ENCODE data around the gene GLI3.

Gene GLI3

DNA sequence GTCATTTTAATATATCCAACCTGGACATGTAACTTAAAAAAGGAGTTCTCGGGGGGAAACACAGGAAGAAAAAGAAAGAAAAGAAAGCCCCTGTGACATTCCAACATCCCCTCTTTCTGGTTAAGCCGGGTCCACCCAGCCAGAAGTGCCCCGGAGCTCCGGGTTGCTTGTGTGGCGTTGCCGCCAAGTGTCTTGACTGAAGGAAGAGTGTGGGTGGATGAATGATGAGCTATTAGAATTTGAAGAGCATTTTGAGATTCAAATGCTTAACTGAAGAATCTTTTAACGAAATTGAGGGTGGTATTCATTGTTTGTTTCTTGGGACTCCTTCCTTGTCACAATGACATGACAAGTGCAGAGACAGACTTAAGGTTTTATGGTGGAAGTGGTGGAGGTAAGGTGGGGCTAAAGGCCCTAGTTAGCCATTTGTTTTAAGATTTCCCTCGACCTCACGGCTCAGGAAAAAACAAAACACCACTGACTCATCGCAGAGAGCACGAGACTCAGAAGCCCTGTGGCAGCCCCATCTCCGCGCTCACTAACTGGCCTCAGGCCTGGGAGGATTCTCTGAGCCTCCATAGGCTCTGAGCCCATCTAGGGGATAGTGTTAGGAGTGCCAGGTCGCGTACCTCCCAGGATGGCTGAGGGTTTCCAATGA is 1.8 kb upstream of the GLI3 start:
- no peak for TF ChIP-seq Cebpa-rat (IDR thresholded peaks at IDR 0.05)
- H3K27me3 ChIP-seq, result no peaks in the 10 kb centered on the region; a peak in 3 of 22 replicates
- H3K4me3 ChIP-seq, result no peak overlapping the region; a peak in 2 of 20 replicates
- H3K4me2 ChIP-seq, result peak overlapping the region; percentile 58 to 86 (median 77); a peak in 21 of 22 replicates
- peaks cover 20 to 29% (median 23%) of the 10 kb centered on the region in 10 experiments for H3K4me1 ChIP-seq
- H3K27ac ChIP-seq, result peak overlapping the region in 6 of 11 experiments; percentile 30 to 88 (median 77); a peak in 9 of 22 replicates
- peak overlapping the region in 3 of 11 experiments; percentile 79 to 84 (median 81); a peak in 2 of 22 replicates for H3K9ac ChIP-seq
- H4K20me1 ChIP-seq, result peaks cover 0 to 17% (median 8%) of the 10 kb centered on the region in 11 experiments; a peak in 6 of 22 replicates
- no peaks in the 10 kb centered on the region for H3K9me3 ChIP-seq (replicated peaks in 1 of 11)
- no peaks in the 10 kb centered on the region for H3K36me3 ChIP-seq

DNA sequence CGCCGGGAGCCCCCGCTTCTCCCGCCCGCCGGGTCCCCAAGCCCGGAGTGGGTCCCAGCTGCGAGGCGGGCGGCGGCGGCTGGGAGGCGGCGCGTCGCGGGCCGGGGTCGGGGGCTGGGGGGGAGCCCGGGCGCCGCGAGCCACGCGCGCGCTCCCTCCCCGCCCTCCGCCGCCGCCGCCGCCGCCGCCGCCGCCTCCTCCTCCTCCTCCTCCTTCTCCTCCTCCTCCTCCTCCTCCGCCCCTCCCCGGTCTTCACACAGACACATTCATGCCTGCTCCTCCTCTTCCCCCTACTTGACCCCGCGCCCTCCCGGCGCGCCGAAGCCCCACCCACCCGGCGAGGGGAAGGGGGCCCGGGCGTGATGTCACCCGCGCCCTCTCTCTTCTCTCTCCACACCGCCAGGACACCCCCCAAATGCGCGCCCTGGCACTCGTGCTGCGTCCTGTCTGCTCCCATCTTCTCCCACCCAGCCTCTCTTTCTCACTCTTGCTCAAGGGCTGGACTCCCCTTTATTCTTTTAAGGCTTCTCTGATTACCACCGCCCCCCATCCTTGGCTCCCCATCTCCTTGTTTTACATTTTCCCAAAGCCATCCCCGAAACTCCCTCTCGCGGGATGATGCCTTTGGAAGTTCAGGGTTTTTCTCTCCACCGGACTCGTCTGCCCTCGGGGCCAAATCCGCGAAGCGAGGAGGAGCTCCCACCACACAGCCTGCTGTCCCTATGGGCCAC is 967 bp upstream of the GLI3 start:
- TF ChIP-seq Cebpa-rat (IDR thresholded peaks at IDR 0.05), result no peak
- Histone ChIP-seq H3K36me3 (no peaks in the 10 kb centered on the region), H3K9me3 (replicated peaks in 1 of 11) (no peaks in the 10 kb centered on the region), H3K9ac (peak overlapping the region; percentile 78 to 88 (median 84)), H3K27me3 (no peaks in the 10 kb centered on the region; a peak in 3 of 22 replicates), H4K20me1 (peaks cover 0 to 24% (median 13%) of the 10 kb centered on the region in 11 experiments; a peak in 7 of 22 replicates), H3K4me2 (peak overlapping the region; percentile 80 to 97 (median 95)), H3K4me1 (peaks cover 20 to 30% (median 26%) of the 10 kb centered on the region in 10 experiments), H3K27ac (peak overlapping the region; percentile 56 to 88 (median 82)), H3K4me3 (peak overlapping the region; percentile 84 to 92 (median 88))

DNA sequence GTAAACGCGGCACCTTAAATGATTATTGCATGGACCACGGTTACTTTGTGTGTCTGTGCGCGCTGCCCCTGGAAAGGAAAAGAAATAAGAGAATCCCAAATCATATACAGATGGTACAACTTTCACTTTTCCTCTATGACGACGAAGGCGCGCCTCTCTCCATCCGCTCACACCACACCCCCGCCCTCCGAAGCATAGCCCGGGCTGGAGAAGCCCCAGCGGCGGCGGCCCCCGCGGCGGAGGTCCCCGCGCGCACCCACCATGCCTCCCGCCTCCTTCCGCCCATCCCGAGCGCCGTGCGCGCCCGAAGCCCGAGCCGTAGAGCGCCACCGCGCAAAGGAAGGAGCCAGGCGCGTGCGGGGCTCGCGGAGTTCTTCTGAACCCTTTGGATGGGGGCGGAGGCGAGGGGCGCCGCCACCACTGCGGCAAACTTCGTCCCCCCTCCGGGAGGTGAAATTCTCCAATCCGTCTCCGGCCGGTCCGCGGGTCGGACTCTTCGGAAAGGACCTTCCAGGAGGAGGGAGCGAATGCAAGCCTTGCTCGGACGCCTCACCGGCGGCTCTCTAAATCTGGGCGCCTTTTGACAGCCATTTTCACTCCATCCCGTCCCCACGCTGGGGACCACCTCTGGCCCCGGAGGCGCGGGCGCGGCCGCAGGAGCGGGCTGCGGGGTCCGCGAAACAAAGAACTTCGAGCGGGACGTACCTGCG is 588 bp downstream of the GLI3 start:
- Histone ChIP-seq H3K27ac (peak overlapping the region; percentile 56 to 88 (median 82); a peak in 21 of 22 replicates), H3K4me3 (peak overlapping the region; percentile 84 to 92 (median 88)), H3K27me3 (peaks cover 0 to 3% (median 0%) of the 10 kb centered on the region in 11 experiments; a peak in 3 of 22 replicates), H3K36me3 (no peaks in the 10 kb centered on the region; a peak in 1 of 22 replicates), H3K9ac (peak overlapping the region; percentile 78 to 88 (median 84)), H3K4me2 (peak overlapping the region; percentile 80 to 97 (median 95)), H3K4me1 (peaks cover 22 to 39% (median 33%) of the 10 kb centered on the region in 10 experiments), H3K9me3 (replicated peaks in 1 of 11) (no peaks in the 10 kb centered on the region), H4K20me1 (peaks cover 0 to 32% (median 14%) of the 10 kb centered on the region in 11 experiments; a peak in 7 of 22 replicates)
- no peak for TF ChIP-seq Cebpa-rat (IDR thresholded peaks at IDR 0.05)

DNA sequence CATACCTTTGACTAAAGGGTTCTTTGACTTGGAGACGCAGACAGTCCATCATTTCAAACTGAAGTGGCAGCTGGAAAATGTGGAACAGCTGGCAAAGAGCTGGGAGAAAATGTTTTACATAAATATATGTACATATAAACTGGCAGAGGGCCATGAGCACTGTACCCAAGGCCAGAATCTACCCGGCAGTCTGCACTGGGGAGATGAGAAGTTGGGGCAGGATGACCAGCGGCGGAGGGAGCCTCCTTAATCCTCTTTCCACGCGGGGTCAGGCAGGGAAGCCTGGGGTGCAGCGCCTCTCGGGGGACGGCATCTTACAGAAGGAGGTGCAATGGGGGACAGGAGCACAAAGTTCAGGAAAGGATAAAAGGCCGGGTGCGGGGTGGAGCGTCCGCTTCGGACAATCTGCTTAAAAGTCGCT is 1.3 kb downstream of the GLI3 start:
- H3K4me1 ChIP-seq, result peaks cover 22 to 39% (median 33%) of the 10 kb centered on the region in 10 experiments
- H4K20me1 ChIP-seq, result peaks cover 0 to 35% (median 14%) of the 10 kb centered on the region in 11 experiments; a peak in 7 of 22 replicates
- H3K27ac ChIP-seq, result peak overlapping the region in 9 of 11 experiments; percentile 74 to 88 (median 82); a peak in 15 of 22 replicates
- peak overlapping the region; percentile 78 to 88 (median 84); a peak in 21 of 22 replicates for H3K9ac ChIP-seq
- no peak for TF ChIP-seq Cebpa-rat (IDR thresholded peaks at IDR 0.05)
- peak overlapping the region; percentile 80 to 97 (median 95) for H3K4me2 ChIP-seq
- H3K36me3 ChIP-seq, result no peaks in the 10 kb centered on the region; a peak in 1 of 22 replicates
- H3K27me3 ChIP-seq, result peaks cover 0 to 9% (median under 1%) of the 10 kb centered on the region in 11 experiments; a peak in 6 of 22 replicates
- peak overlapping the region; percentile 84 to 92 (median 88) for H3K4me3 ChIP-seq
- H3K9me3 ChIP-seq (replicated peaks in 1 of 11), result no peaks in the 10 kb centered on the region

DNA sequence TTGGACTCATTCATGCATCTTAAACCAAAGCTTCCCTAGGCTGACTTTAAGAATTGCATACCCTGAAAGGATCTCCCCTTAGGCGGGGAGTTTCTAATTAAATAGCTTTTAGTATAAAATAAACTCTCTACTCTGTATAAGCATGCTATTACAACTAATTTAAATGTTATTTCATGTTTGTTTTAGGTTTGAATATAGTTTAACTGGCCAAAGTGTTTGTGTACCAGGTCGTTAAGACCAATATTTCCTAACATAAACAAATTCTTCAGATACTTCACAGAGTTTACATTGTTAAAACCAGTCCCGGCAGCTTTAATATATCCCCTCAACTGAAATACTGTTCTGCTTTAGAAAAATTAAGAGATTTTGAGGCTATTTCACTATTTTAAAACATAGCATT is 2.3 kb downstream of the GLI3 start:
- H3K4me1 ChIP-seq, result peaks cover 22 to 39% (median 33%) of the 10 kb centered on the region in 10 experiments
- no peak overlapping the region for H3K4me3 ChIP-seq
- H3K27me3 ChIP-seq, result peaks cover 0 to 14% (median 8%) of the 10 kb centered on the region in 11 experiments; a peak in 14 of 22 replicates
- no peak overlapping the region for H3K27ac ChIP-seq
- no peaks in the 10 kb centered on the region for H3K9me3 ChIP-seq (replicated peaks in 1 of 11)
- no peak for TF ChIP-seq Cebpa-rat (IDR thresholded peaks at IDR 0.05)
- no peak overlapping the region for H3K9ac ChIP-seq
- no peaks in the 10 kb centered on the region; a peak in 1 of 22 replicates for H3K36me3 ChIP-seq
- H4K20me1 ChIP-seq, result peaks cover 0 to 38% (median 14%) of the 10 kb centered on the region in 11 experiments; a peak in 7 of 22 replicates
- peak overlapping the region in 3 of 11 experiments; percentile 95 to 97 (median 96); a peak in 4 of 22 replicates for H3K4me2 ChIP-seq

DNA sequence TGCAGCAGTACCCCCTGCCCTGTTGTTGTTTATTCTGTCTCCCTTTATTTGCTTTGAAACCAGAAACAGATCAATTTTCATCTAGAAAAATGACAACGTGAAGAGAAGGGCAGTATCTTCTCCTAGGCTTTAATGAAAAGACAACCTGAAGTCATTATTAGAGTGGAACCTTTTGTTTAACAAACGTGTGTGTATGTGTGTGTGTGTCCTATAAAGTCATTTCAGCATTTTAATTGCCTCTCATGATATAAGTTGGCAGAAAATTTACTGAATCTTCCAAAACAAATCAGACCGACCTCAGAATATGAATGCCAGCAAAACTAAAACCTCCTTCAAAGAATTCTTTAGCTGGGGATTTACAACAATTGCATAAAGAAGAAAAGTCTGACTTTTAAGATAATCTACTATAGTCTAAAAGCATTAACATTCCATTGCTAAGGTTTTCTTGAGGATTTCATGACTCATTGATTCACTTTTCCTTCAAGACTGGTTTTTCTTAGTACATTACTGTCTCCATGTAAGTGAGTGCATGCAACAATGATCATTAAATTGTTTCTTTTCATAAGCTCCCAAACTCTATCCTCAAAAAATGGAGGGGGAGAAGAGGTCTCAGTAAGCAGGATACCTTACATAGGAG is 3.2 kb downstream of the GLI3 start:
- TF ChIP-seq Cebpa-rat (IDR thresholded peaks at IDR 0.05), result no peak

DNA sequence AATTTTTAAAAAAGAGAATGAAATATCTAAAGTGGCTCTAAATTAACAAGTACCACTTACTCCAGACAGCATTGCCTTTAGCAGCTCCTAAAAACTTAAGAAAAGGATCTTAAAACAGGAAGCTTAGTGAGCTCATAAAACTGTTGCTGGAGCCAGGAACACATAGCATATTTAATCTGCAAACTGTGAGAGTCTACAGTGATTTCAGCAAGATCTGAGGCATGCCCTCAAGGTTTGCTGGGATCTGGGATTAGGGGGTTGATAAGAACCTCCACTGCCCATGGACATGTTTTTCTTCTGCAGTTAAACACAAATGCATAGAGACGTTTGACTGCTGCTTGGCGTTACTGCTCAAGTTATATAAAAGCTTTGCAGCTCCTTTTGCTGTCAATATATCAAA is 3.8 kb downstream of the GLI3 start:
- Histone ChIP-seq H3K4me3 (no peak overlapping the region), H3K9ac (no peak overlapping the region), H3K27ac (no peak overlapping the region), H4K20me1 (peaks cover 0 to 46% (median 22%) of the 10 kb centered on the region in 11 experiments; a peak in 15 of 22 replicates), H3K4me1 (peaks cover 17 to 43% (median 31%) of the 10 kb centered on the region in 10 experiments), H3K36me3 (peaks cover 0 to 3% (median 0%) of the 10 kb centered on the region in 11 experiments; a peak in 3 of 22 replicates), H3K27me3 (peaks cover 14 to 29% (median 24%) of the 10 kb centered on the region in 11 experiments), H3K9me3 (replicated peaks in 1 of 11) (no peaks in the 10 kb centered on the region), H3K4me2 (0 out of 22 replicates have a peak overlapping the region, but pooled peaks of 1 of the 11 experiments have one; percentile 2)
- no peak for TF ChIP-seq Cebpa-rat (IDR thresholded peaks at IDR 0.05)

More for the DNA sequence above, 3.2 kb downstream of the GLI3 start:
- H3K4me1 ChIP-seq, result peaks cover 19 to 43% (median 32%) of the 10 kb centered on the region in 10 experiments
- no peaks in the 10 kb centered on the region; a peak in 1 of 22 replicates for H3K36me3 ChIP-seq
- no peaks in the 10 kb centered on the region for H3K9me3 ChIP-seq (replicated peaks in 1 of 11)
- H4K20me1 ChIP-seq, result peaks cover 0 to 40% (median 15%) of the 10 kb centered on the region in 11 experiments; a peak in 8 of 22 replicates
- H3K9ac ChIP-seq, result no peak overlapping the region
- H3K4me2 ChIP-seq, result no peak overlapping the region
- H3K27ac ChIP-seq, result no peak overlapping the region
- peaks cover 7 to 23% (median 17%) of the 10 kb centered on the region in 11 experiments for H3K27me3 ChIP-seq
- H3K4me3 ChIP-seq, result no peak overlapping the region

Data from BLaER1 treated with 17β-estradiol and CSF1 and Interleukin-3, amounts not matched to agents 10 nM and 100 nM (cell line).